NT2/D1 (cell line): ENCODE data around the gene FBXW4.

Experiments
- DNase-seq: peaks from one replicate; pipeline ENCODE4 v3.0.0-alpha.2; 2011; ENCODE audit warnings: low read depth, low spot score
- H3K27me3 ChIP-seq: 2 replicates; pipeline ENCODE4 v1.6.0; 2011; ENCODE audit warnings: mild to moderate bottlenecking; ENCODE audit not compliant: insufficient read length, insufficient read depth
- H3K36me3 ChIP-seq: 2 replicates; pipeline ENCODE4 v1.6.1; 2011; ENCODE audit warnings: mild to moderate bottlenecking, low read length, mixed read lengths; ENCODE audit not compliant: insufficient read depth, insufficient read length
- H3K4me1 ChIP-seq: 2 replicates; pipeline ENCODE4 v1.5.1; 2011; ENCODE audit not compliant: insufficient read depth, insufficient read length
- H3K4me3 ChIP-seq: 2 replicates; pipeline ENCODE4 v1.5.1; 2011; ENCODE audit warnings: low read depth; ENCODE audit not compliant: insufficient read length
- H3K9ac ChIP-seq: 2 replicates; pipeline ENCODE4 v1.6.0; 2011; ENCODE audit warnings: low read depth; ENCODE audit not compliant: insufficient read length
- H3K9me3 ChIP-seq: 2 replicates; pipeline ENCODE4 v1.5.1; 2011; ENCODE audit warnings: mild to moderate bottlenecking, low read length; ENCODE audit not compliant: insufficient read depth
- SUZ12 ChIP-seq: IDR thresholded peaks from 2 replicates; pipeline ENCODE4 v1.6.1; 2011; ENCODE audit not compliant: insufficient read length, insufficient read depth; ENCODE audit errors: extremely low read depth
- YY1 ChIP-seq: IDR thresholded peaks from 2 replicates; pipeline ENCODE4 v1.6.1; 2011; ENCODE audit not compliant: insufficient read length, insufficient read depth
- ZNF274 ChIP-seq: IDR thresholded peaks from 2 replicates; pipeline ENCODE4 v1.6.1; 2011; ENCODE audit warnings: mild to moderate bottlenecking, low read depth, low read length

FBXW4 gene

DNA sequence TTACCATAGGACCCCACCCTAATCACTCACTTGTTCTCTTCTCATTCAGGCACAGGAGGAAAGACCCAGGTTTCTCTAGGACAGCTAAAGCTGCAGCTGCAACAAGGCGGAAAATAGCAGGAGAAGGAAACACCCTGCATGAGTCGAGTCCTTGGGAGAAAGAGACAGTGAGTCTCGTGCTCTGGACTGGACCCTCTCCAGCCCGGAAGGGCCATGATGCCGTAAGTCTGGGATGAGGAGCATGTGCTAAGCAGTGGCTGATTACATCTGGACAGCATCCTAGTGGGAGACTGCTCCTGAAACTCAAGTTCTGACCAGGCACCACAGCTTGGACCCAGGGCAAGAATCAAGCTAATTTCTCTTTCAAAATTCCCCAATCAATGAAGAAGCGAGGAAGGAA, 39.4 kb downstream of the FBXW4 start:
- no peak for DNase-seq
- Histone ChIP-seq H3K27me3 (no peaks in the 10 kb centered on the region), H3K9me3 (no peaks in the 10 kb centered on the region), H3K4me1 (peaks cover 7% of the 10 kb centered on the region), H3K36me3 (no peaks in the 10 kb centered on the region), H3K4me3 (no peak overlapping the region), H3K9ac (no peak overlapping the region)
- TF ChIP-seq SUZ12 (no peak), YY1 (no peak), ZNF274 (no peak)

DNA sequence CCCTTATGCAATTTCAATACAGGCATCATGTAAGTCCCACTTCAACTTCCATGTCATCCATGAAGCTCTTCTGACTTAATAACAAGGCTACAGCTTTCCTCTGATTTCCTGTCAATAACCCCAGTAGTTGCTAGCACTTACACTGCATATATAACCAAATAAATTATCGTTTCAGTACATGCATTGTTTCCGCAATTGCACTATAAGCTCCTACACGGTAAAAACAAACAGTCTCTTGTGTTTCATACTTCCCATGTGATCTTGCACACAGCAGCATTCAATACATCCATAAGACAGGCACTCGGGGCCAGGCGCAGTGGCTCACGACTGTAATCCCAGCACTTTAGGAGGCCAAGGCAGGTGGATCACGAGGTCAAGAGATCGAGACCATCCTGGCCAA, 41.4 kb downstream of the FBXW4 start:
- Histone ChIP-seq H3K4me3 (no peak overlapping the region), H3K9me3 (no peaks in the 10 kb centered on the region), H3K9ac (no peak overlapping the region), H3K27me3 (no peaks in the 10 kb centered on the region), H3K36me3 (no peaks in the 10 kb centered on the region), H3K4me1 (peaks cover 8% of the 10 kb centered on the region)
- TF ChIP-seq YY1 (no peak), ZNF274 (no peak), SUZ12 (no peak)
- no peak for DNase-seq

DNA sequence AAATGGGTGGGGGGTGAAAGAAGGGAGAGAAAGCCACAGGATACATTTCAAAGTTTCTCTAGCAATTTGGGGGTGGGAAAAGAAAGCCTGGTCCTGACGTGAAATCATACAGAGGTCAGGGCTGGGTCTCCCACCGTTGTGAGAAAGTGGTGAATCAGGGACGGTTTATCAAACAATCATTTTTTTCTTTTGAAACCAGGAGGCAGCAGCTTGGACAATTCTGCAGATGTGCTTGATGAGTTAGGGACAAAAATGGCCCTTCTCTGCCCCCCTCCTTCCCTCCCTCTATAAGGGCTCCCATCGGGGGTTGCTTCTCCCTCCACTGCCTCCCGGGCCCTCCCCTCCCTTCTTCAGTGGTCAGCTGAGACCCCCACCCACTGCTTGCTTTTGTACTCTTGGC, 43.6 kb downstream of the FBXW4 start:
- Histone ChIP-seq H3K9ac (no peak overlapping the region), H3K27me3 (peaks cover 1% of the 10 kb centered on the region), H3K4me1 (peaks cover 8% of the 10 kb centered on the region), H3K9me3 (no peaks in the 10 kb centered on the region), H3K36me3 (peaks cover 7% of the 10 kb centered on the region), H3K4me3 (no peak overlapping the region)
- no peak for DNase-seq
- TF ChIP-seq YY1 = no peak
- no peak for TF ChIP-seq SUZ12
- TF ChIP-seq ZNF274 = no peak

DNA sequence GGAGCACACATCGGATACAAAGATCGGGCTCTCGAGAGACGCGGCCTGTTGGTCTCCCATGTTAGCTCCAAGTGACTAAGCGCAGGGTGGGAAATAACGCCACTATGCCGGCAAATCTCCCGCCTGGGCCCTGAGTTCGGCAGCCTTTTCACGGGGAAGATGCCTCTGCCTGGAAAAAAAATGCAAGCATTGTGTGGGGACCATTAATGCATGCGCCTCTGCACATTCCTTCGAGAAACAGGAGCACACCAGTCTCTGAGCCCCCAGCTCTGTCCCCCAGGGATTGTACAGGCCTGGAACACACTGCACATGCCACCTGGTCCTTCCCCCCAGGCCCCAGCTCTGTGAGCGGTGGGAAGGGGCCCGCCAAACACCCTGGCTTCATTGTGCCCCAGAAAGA, 44.1 kb downstream of the FBXW4 start:
- peaks cover 7% of the 10 kb centered on the region for H3K36me3 ChIP-seq
- no peak for TF ChIP-seq YY1
- TF ChIP-seq ZNF274 = no peak
- no peak for TF ChIP-seq SUZ12
- DNase-seq = peak; percentile 8

DNA sequence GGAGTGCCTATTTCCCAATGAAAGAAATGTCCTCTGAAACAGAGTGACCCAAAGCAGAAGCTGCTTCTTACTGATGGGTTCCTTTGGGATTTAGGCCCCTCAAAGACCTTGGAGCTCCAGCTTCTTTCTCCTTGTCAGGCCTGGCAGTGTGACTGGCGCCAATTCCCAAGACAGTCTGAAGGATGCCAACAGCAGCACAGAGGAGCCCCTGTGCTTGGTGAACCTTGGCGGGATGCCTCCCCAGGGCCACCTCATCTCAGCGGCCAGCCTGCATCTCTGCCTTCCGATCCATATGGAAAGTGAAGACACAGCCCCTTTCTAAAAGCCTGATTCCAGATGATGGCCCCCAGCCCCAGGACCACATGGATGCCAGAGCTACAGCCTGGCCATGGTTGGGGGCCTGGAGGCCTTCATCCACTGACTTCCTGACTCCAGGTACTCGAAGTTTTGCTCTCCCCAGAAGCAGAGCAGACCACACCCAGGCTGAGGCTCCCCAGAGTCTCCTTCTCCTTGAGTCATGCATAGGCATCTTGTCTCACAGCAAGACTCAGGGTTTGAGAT, 45.4 kb downstream of the FBXW4 start:
- Histone ChIP-seq H3K9ac (no peak overlapping the region), H3K36me3 (peaks cover 7% of the 10 kb centered on the region)

More for the DNA sequence above, 44.1 kb downstream of the FBXW4 start:
- no peak overlapping the region for H3K9ac ChIP-seq
- H3K27me3 ChIP-seq = peaks cover 5% of the 10 kb centered on the region
- H3K9me3 ChIP-seq = no peaks in the 10 kb centered on the region
- H3K4me1 ChIP-seq = peaks cover 8% of the 10 kb centered on the region
- no peak overlapping the region for H3K4me3 ChIP-seq

DNA sequence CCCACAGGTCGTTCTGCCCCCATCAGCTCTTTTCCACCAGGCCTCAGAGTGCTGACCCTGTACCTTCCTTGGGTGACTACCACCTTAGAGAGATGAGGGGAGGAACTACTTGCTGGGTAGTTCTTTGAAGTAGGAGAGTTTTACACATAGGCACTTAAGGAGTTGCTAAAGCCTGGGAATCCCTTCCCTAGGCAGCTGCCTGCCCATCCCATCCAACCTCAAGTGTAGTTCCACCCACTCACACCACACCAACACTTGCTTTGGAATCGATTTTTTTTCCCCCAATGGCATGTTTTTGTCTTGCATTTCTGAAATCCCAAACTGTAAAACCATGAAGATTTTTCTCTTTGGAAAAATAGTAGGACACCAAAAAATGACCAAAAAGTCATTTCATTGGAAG, 47.7 kb downstream of the FBXW4 start:
- H3K36me3 ChIP-seq = peaks cover 7% of the 10 kb centered on the region
- no peak overlapping the region for H3K4me3 ChIP-seq
- DNase-seq = no peak
- H3K27me3 ChIP-seq = peaks cover 8% of the 10 kb centered on the region
- H3K9ac ChIP-seq = no peak overlapping the region
- TF ChIP-seq ZNF274 = no peak
- no peak for TF ChIP-seq SUZ12
- TF ChIP-seq YY1 = no peak
- no peaks in the 10 kb centered on the region for H3K9me3 ChIP-seq
- H3K4me1 ChIP-seq = peaks cover 24% of the 10 kb centered on the region

More for the DNA sequence above, 45.4 kb downstream of the FBXW4 start:
- Histone ChIP-seq H3K4me3 (no peak overlapping the region), H3K9me3 (no peaks in the 10 kb centered on the region), H3K4me1 (peaks cover 11% of the 10 kb centered on the region), H3K27me3 (peaks cover 8% of the 10 kb centered on the region)
- no peak for DNase-seq
- no peak for TF ChIP-seq ZNF274
- no peak for TF ChIP-seq SUZ12
- TF ChIP-seq YY1 = no peak

DNA sequence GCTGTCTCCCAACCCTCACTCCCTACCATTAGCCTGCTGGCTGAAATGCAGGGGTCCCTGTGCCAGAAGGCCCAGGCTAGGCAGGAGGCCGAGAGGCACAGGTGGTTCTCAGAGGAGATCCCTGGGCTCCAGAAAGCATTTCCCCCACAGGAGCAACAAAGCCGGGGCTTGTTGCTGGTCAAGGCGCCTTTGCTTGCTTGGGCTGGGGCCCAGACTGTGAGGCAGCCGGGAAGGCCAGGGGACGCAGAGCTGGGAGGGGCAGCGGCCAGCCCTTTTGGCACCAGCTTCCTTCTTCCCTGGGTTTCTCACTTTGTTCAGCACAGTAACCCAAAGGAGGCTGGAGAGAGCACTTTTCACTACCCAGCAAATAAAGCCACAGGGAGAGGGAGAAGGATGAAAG, 48.6 kb downstream of the FBXW4 start:
- Histone ChIP-seq H3K4me3 (no peak overlapping the region), H3K27me3 (peaks cover 8% of the 10 kb centered on the region), H3K36me3 (peaks cover 7% of the 10 kb centered on the region), H3K4me1 (peaks cover 24% of the 10 kb centered on the region), H3K9me3 (no peaks in the 10 kb centered on the region), H3K9ac (no peak overlapping the region)
- no peak for DNase-seq
- TF ChIP-seq YY1 (no peak), ZNF274 (no peak), SUZ12 (no peak)

DNA sequence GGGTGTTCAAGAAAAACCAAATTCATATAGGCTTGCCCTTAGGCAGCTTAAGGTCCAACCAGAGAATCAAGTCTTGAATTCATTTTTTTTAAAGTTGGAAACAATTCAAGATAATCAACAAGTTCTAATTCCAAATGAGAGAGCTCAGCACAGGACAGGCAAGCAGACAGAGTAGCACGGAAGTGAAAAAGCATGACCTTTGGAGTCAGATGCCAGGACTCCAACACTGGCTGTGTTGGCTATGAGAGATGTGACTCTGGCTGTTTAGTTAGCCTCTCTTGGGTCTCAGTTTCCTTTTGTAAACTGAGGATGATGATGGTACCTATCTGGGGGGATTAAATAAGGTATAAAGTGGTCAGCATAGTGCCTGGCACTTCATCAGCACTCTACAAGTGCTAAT, 49.3 kb downstream of the FBXW4 start:
- Histone ChIP-seq H3K27me3 (peaks cover 8% of the 10 kb centered on the region), H3K4me3 (no peak overlapping the region), H3K4me1 (peaks cover 18% of the 10 kb centered on the region), H3K36me3 (peaks cover 7% of the 10 kb centered on the region), H3K9me3 (no peaks in the 10 kb centered on the region), H3K9ac (no peak overlapping the region)
- no peak for DNase-seq
- TF ChIP-seq SUZ12 (no peak), ZNF274 (no peak), YY1 (no peak)
